HG02973 (cell line): Measurements from ENCODE around the gene ENDOG.
"Not testable (repeated sequence)": the region's sequence is repeated elsewhere in the genome, so short reads cannot be mapped to it uniquely, and the experiment has no call there.

Experiments used
- ATAC-seq: cut with Tn5 transposase; IDR thresholded peaks from one replicate; pipeline ENCODE4 v1.9.1; 2021; ENCODE audit warnings: moderate library complexity; ENCODE audit not compliant: unreplicated experiment

Gene ENDOG

DNA sequence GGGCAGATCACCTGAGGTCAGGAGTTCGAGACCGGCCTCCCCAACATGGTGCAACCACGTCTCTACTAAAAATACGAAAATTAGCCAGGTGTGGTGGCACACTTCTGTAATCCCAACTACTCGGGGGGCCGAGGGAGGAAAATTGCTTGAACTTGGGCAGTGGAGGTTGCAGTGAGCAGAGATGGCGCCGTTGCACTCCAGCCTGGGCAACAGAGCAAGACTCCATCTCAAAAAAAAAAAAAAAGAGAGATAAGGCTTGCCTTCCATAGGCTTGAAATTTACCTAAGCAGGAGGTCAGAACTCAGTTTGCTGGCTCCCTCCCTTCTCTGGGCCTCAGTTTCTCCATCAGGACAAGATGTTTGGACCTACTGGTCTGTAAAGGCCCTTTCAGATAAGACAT, 10.0 kb downstream of the ENDOG start:
- ATAC-seq: no peak

- ATAC-seq: peak; percentile 4
These were observed 10.6 kb downstream of the ENDOG start for GRCh38 chr9:128828719-128829452.

- peak; percentile 94 for ATAC-seq
These were observed 11.4 kb downstream of the ENDOG start, which contains the start of gene SPOUT1 for GRCh38 chr9:128829477-128830251. Gene SPOUT1 (minus strand): TSS chr9:128829794. CDS start chr9:128829780, 14 bp downstream.

- no peak for ATAC-seq
These were observed 15.4 kb downstream of the ENDOG start for GRCh38 chr9:128833696-128834095.

DNA sequence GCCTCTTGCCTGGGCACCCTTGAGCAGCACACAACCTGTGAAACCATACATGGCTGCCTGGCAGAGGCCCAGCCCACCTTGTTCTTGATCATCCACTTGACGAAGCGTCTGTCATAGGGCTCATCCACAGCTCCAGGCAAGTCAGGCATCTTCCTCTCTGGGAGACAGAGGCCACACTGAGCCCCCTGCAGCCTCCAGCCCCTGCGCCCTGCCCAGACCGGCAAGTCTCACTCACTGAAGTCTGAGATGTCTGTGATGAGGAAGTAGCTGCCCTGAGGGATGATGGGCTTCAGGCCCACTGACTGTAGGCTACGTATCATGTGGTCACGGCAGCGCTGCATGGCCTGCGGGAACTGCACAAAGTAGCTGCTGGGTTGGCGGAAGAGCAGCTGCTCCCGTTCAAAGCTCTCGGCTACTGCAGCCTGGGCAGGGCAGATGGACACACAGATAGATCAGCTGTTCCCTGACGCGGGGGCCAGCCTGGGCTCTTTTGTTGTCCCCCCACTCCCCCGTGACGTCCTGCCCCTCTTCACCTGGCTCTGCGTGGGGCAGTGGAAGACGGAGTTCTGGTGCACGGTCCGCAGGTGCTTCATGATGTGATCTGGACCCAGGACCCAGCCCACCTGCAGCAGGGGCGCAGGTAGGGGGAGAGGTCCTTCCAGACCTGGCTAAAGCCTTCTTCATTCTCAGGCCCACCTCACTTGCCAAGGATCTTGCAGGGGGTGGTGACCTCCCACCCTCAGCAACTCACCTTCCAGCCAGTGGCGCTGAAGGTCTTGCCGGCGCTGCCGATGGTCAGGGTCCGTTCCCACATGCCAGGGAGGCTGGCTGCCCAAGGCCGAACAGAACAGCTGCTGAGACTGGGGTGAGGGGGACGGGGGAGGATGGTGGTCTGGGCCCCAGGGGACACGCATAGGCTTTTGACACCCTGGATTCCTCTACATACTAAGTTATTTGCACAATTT, 17.2 kb downstream of the ENDOG start:
- no peak for ATAC-seq

DNA sequence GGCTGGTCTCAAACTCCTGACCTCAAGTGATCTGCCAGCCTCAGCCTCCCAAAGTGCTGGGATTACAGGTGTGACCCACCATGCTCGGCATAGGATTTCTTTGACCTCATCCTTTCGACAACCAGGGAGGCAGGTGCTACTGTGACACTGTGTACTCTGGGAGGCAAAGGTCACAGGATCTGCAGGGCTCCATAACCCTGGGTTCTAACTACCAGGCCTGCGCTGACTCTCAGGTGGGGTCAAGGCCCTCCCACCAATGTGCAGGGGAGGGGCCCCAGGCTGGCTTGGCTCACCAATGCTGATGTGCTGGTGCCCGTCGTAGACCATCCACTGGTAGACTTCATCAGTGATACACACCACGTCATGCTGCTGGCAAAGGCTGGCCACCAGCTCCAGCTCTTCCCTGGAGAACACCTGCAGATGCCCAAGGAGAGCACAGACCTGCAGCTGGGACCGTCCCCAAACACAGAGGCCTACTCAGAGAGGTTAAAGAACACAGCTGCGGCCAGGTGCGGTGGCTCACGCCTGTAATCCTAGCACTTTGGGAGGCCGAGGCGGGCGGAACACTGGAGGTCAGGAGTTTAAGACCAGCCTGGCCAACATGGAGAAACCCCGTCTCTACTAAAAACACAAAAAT, 18.3 kb downstream of the ENDOG start:
- ATAC-seq: no peak

GRCh38 chr9:128838338-128838737, 20.0 kb downstream of the ENDOG start:
- no peak for ATAC-seq

DNA sequence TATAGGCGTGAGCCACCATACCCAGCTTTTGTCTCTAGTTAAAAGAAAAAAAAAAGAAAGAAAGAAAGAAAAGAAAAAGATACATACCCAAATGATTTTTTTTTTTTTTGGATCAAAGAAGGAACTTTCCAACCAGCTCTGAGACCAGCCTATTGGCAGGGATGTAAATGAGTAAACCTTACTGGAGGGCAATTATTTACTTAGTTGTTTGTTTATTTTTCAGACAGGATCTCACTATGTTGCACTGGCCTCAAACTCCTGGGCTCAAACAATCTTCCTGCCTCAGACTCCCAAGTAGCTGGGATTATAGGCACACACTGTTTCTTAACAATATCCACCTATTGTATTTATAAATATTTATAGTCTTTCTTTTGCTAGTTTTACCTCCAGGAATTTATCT, 22.2 kb downstream of the ENDOG start:
- ATAC-seq: no peak

DNA sequence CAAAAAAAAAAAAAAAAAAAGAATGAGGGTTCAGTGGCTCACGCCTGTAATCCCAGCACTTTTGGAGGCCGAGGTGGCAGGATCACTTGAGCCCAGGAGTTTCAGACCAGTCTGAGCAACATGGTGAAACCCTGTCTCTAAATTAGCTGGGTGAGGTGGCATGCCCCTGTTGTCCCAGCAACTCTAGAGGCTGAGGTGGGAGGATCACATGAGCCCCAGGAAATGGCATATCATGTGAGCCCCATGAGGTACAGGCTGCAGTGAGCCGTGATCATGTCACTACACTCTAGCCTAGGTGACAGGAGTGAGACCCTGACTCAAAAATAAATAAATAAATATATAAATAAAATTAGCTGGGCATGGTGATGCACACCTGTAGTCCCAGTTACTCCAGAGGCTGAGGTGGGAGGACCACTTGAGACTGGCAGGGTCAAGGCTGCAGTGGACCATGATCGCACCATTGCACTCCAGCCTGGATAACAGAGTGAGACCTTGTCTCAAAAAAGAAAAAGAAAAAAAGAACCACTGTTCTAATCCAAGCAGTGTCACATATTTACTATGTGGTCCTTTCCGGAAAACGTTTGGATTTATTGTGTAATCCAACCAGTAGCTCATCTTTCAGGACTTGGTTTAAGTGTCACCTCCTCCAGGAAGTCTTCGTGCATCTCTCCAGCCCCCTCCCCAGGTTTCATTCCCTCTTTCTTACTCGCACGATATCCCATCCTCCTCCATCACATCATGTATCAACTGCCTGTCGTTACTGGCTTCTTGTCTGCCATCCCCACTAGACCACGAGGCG, 23.6 kb downstream of the ENDOG start:
- no peak for ATAC-seq

DNA sequence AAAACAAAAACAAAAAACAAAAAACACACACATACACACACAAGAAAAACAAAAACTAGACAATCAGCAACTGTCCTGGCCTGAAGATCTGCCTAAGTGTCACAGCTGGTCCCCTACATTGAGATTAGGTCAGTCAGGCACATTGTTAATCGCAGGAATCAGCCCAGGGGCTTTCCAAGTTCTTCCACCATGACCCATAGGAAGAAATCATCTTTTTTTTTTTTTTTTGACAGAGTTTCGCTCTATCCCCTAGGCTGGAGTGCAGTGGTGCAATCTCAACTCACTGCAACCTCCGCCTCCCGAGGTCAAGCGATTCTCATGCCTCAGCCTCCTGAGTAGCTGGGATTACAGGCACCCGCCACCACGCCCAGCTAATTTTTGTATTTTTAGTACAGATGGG, 24.9 kb downstream of the ENDOG start:
- not testable (repeated sequence) for ATAC-seq

GRCh38 chr9:128845186-128845931, 27.1 kb downstream of the ENDOG start:
- no peak for ATAC-seq

GRCh38 chr9:128846680-128847030, 28.4 kb downstream of the ENDOG start:
- no peak for ATAC-seq

DNA sequence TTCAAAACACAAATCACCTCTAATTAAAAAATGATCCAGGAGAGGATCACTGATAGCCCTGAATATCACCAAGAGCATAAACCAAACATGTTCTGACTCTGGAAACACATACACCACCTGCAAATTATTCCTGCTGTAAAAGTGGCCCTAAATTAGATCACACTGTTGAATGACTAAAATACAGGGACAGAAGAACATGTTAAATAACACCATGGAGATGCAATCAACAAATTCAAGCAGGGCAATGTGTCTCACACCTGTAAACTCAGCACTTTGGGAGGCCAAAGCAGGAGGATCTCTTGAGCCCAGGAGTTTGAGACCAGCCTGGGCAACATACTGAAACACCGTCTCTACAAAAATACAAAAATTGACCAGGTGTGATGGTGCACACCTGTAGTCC, 29.5 kb downstream of the ENDOG start:
- no peak for ATAC-seq

GRCh38 chr9:128851024-128851423, 32.7 kb downstream of the ENDOG start:
- not testable (repeated sequence) for ATAC-seq

- ATAC-seq: not testable (repeated sequence)
These were observed 33.7 kb downstream of the ENDOG start for GRCh38 chr9:128851779-128852600.

GRCh38 chr9:128852646-128853045, 34.3 kb downstream of the ENDOG start:
- ATAC-seq: not testable (repeated sequence)

GRCh38 chr9:128854454-128854853, 36.2 kb downstream of the ENDOG start:
- not testable (repeated sequence) for ATAC-seq

- not testable (repeated sequence) for ATAC-seq
These were observed 40.2 kb downstream of the ENDOG start for GRCh38 chr9:128858476-128858875.
